HG03520 (cell line): ENCODE results near the gene CCL13.

Experiments used
- ATAC-seq: cut with Tn5 transposase; IDR thresholded peaks from one replicate; pipeline ENCODE4 v1.9.1; 2021; ENCODE audit warnings: mild to moderate bottlenecking, moderate library complexity; ENCODE audit not compliant: unreplicated experiment

Gene CCL13

DNA sequence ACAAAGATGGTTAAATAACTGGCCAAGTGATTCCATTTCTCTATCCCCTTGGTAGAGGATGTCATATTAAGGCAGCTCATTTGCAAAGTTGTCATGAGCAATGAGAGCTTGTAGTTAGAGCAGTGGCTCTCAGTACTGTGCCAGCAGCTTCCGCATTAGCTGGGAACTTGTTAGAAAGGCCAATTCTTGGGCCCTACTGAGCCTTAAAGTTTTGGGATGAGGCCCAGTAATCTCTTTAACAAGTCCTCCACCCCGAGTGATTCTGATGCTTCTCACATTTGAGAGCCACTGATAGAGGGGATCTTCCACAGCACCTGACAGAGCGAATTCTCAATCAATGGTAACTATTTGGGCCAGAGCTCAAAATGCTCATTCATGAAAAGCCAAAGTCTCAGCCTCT lies 26.9 kb downstream of the CCL13 start:
- ATAC-seq: no peak

DNA sequence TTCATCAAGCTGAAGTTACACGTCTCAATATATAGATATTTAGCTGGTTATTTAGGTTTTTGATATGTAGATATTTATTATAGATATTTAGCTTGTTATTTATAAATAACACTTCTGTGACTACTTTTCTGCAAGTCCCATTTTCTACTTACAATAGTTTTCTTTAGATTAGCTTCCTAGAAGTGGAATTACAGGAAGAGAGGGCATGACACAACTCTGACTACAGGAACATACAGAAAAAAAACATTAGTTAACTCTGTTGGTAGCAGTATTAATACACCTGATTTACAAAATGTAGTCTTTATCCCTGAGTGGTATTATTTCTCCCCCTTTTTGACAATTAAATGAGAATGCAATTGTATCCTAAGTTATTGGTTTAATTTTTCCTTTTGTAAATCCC lies 28.0 kb downstream of the CCL13 start:
- no peak for ATAC-seq

DNA sequence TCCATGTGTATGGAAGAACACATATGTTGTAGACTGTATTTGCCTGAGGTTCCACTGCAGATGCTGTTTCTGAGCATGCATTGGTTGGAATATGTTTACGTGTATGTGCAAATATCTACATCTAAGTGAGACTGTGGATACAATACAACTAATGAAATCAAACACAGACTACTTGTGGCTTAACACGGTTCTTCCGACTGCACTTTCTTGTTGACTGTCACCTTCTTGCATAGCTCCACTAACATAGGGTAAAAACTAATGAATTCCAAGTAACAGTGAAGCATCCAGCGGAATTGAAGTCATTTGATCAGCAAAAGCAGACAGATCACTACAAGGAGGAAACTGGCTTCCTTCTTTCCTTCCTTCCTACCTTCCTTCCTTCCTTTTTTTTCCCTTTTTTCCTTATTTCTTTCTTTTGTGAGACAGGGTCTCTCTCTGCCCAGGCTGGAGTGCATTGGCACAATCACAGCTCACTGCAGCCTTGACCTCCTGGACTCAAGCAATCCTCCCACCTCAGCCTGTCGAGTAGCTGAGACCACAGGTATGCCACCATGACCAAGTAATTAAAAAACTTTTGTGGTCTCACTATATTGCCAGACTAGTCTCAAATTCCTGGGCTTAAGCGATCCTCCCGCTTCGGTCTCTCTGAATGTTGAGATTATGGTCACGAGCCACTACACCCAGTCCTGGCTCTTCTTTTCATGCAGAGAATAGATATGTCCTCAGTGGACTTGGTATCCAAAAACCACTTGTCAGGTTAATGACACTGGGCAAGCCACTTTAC lies 28.7 kb downstream of the CCL13 start:
- no peak for ATAC-seq

- no peak for ATAC-seq
Measured at GRCh38 chr17:34386343-34386696, 30.0 kb downstream of the CCL13 start.

GRCh38 chr17:34386697-34387550 lies 30.6 kb downstream of the CCL13 start:
- no peak for ATAC-seq

DNA sequence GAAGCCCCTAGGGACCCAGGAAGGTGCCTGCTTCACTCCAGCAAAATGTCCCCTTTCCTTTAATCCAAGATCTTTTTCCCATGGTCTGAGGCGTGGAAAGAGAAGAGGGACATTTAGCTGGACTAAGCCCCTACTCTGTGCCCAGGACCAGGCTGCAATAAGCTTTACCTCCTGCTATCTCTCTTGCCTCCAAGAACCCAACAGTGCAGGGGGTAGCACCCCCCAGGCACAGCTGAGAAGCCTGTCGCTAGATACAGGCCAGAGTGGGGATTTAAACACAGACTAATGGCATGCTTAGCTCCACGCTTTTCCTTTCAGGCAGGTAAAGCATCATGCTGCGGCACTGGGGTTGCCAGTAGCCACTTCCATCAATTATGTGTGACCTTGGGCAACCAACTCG lies 31.3 kb downstream of the CCL13 start:
- ATAC-seq: no peak

- no peak for ATAC-seq
Measured at GRCh38 chr17:34389126-34389750, 33.0 kb downstream of the CCL13 start.

DNA sequence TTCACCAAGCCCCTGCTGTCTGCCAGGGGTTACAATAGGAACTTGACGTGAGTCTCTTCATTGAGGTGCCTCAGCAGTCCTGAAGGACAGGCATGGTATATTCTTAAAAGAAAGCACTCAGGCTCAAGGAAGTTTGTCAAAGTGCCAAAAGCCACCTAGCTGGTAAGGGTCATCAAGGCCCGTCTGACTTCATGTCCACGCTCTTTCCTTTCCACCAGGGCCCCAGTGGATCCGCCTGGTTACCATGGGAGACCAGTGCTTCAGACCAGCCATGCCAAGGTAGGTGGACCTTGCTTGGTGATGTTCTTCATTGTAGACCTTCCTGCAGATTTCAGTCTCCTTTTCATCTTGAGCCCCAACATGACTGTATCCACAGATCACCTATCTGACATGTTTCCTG lies 34.4 kb downstream of the CCL13 start:
- no peak for ATAC-seq

- no peak for ATAC-seq
Measured at GRCh38 chr17:34391241-34391640, 35.0 kb downstream of the CCL13 start.

DNA sequence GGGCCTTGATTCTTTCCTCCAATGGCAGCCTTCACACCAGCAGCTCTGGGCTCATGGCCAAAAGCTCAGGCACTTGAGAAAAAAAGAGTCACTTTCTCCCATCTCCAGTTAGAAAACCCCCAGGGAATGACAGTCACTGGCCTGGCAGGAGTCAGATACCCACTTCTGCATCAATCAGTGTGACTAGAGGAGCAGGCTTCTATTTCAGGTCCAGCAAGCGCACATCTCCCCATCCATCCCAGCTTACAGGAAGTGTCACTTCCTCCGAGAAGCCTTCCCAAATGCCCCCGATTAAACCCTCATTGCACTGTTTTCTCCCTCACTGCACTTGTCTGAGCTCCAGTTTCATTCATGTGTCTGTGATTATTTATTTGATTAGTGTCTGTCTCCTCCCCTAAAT lies 37.1 kb downstream of the CCL13 start:
- ATAC-seq: no peak

DNA sequence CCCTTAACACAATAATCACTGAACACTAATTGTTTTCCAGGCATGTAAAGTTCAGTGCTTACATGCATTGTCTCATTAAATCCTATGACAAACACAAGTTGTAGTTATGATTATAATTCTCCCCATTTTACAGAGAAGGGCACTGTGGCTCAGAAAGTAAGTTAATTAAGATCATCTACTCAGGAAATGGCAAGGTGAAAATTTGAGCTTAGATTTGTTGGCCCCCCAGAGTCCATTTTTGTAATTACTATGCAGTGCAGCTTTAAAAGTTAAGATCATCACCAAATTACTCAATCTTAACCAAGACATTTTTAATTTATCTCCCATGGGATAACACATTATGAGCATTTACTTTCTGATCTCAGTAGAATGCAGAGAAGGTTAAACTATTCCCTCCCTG lies 41.0 kb downstream of the CCL13 start:
- no peak for ATAC-seq

DNA sequence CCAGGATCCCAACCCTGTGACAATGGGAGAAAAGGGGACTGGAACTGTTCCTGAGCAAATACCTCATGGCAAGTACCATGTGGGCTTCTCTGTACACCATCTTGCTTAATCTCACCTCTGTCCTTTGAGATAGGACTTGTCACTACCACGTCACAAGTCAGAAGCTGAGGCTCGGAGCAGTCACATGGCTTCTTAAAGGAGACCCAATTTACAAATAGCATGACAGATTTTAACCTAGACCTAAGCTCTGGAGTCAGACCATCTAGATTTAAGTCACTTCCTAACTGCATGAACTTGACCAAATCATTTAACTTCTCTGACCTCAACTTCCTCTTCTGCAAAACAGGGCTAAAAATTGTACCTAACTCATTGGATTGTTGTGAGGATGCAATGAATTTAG lies 42.7 kb downstream of the CCL13 start:
- no peak for ATAC-seq

DNA sequence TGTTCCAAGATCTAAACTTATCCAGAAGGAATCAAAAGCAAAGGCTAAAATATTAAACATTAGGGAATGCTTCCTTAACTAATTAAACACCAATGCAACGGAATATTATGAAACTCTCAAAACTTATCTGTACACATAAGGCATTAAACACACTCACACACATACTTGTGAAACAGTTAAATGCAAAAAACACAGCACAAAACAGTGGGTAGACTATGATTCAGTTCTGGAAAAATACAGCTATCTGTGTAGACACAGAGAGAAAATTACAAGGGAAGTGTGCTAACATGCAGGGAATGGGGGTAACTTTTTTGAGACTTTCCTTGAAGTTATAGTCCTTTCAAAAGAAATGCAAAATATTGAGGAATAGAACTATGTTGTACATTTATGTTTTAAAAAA lies 43.4 kb downstream of the CCL13 start:
- no peak for ATAC-seq

DNA sequence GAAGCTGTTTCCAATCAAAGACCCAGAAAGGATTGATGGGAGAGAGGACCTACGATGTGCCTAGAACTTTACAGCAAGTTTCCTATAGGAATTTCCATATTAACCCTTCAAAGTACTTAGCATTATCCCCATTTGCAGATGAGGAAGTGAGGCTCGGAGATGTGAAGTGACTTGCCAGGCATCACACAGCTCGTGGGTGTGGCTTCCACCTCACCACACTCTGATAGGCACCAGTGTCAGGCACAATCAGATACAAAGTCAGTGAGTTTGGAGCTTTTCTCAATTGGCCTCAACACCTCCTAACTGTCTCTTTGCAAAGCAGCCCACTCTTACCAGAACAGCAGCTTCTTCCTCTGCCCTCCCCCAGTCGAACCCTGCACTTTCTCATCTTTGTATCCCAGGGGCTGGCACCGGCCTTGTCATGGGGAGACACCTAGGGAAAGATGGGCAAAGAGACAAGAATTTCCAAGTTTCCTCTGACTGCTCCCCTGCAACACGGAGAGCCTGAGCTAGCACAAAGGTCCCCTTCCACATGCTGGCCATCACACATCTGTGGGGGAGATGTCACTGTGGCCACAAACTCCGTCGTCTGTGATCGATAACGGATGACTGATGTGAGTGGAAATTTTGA lies 44.1 kb downstream of the CCL13 start:
- no peak for ATAC-seq

DNA sequence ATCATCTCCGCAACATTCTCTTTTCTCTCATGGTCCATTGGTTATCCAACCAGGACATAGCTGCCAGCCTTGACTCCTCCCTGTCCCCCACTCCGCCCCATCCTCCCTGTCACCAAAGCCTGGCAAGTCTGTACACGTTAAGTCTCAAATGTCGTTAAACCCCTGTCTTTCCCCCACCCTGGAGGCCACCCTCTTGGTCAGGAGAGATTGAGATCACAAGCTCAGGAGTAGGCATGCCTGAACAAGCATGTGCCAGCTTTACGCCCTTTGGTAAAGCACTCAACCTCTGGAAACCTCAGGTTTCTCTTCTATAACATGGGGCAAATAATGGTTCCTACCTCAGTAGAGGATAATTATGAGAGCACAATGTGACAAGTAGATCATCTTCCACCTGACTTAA lies 44.9 kb downstream of the CCL13 start:
- no peak for ATAC-seq

DNA sequence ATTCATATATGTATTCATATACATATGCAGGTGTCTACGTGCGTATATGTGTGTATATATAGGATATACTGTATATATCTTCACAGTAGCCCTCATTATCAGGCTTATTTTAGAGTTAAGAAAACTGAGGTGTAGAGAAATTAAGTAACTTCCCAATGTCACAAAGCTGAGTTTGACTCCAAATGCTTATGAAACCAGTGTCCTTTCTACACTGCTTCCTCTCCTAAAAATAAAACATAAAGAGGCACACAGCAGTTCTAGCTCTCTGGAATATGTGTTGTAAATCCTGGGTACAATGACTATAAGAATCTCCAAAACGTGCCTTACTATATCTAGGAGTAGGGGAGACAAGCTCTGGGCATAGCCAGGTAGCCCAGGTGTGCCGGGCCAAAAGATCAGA lies 46.7 kb downstream of the CCL13 start:
- ATAC-seq: no peak

- ATAC-seq: no peak
Measured at GRCh38 chr17:34406226-34406625, 49.9 kb downstream of the CCL13 start.
